Mucosa of descending colon (tissue), 3 donors: ENCODE measurements around the gene HIVEP1. TPM values are rescaled to one million over a fixed set of nuclear protein-coding genes. Genes with fewer than 3 reads are reported as not detected.

Source experiments
- ATAC-seq: fragments of 200-7000 bp; cut with Tn5 transposase; one replicate; pipeline ENCODE4 v1.9.1; 2020; ENCODE audit warnings: mild to moderate bottlenecking, moderate library complexity
- DNase-seq, 3 donors: peaks; one replicate each; pipeline ENCODE4 v3.0.0-alpha.2; 2020
- H3K36me3 ChIP-seq: fragments of 200-600 bp; one replicate; pipeline ENCODE4 v1.8.0; 2021; ENCODE audit warnings: low read depth, mild to moderate bottlenecking
- H3K4me1 ChIP-seq: fragments of 200-600 bp; one replicate; pipeline ENCODE4 v1.8.0; 2021; ENCODE audit warnings: low read depth, mild to moderate bottlenecking
- H3K4me3 ChIP-seq: fragments of 200-600 bp; one replicate; pipeline ENCODE4 v1.8.0; 2021; ENCODE audit warnings: mild to moderate bottlenecking
- H3K9me3 ChIP-seq: fragments of 200-600 bp; one replicate; pipeline ENCODE4 v1.8.0; 2021; ENCODE audit warnings: mild to moderate bottlenecking
- CTCF ChIP-seq: fragments of 200-600 bp; IDR thresholded peaks from one replicate; pipeline ENCODE4 v1.8.0; 2022; ENCODE audit warnings: antibody characterized with exemption, mild to moderate bottlenecking
- intact Hi-C, 2 donors: fragments of 100-400 bp; cut with DNase I in 1 of 2; cut with micrococcal nuclease in 1 of 2; formaldehyde crosslinking; loops; one replicate each; pipeline versions ENCODE4 v1.11.0 to v1.11.1; 2022; cut with DNase I, micrococcal nuclease
- total RNA-seq, 3 donors: library from RNA; stranded (reverse); fragmentation: NEBNext Ultra II Directional in 2 of 3; extraction: Animal tissue kit (Norgen Biotek cat#: 25700) in 2 of 3; gene quantifications; one replicate each; pipeline versions ENCODE4 v1.2.1 to v1.2.4, GENCODE V29; 2021 to 2023
- donor health status: DM: no; HTN: no; CAD: no; lungs with moderate emphysema.
- donor health status: DM: no; HTN: no; CAD: no.
- donor health status: DM: no; HTN: yes; CAD: no.

HIVEP1 gene
- total RNA-seq, 3 donors from 2014 or later = 27.6 to 37.3 (median 35.8) TPM

GRCh38 chr6:11992086-11992485 is 20.0 kb upstream of the HIVEP1 start:
- ATAC-seq = no peak
- H3K4me1 ChIP-seq = no peaks in the 10 kb centered on the region
- intact Hi-C loops = no loop called here
- no peaks in the 10 kb centered on the region for H3K36me3 ChIP-seq
- no peaks in the 10 kb centered on the region for H3K9me3 ChIP-seq
- no peak for TF ChIP-seq CTCF
- no peak overlapping the region for H3K4me3 ChIP-seq
- DNase-seq = no peak

GRCh38 chr6:11994875-11995461 is 17.1 kb upstream of the HIVEP1 start:
- TF ChIP-seq CTCF = no peak
- no peaks in the 10 kb centered on the region for H3K9me3 ChIP-seq
- H3K4me1 ChIP-seq = no peaks in the 10 kb centered on the region
- DNase-seq = no peak
- H3K36me3 ChIP-seq = no peaks in the 10 kb centered on the region
- ATAC-seq = no peak
- no peak overlapping the region for H3K4me3 ChIP-seq
- intact Hi-C loops = no loop called here

- ATAC-seq (peak; percentile 25), DNase-seq (no peak)
- intact Hi-C loops = no loop called here
Measured at GRCh38 chr6:11996751-11997150, 15.4 kb upstream of the HIVEP1 start.

GRCh38 chr6:11999246-11999645 is 12.9 kb upstream of the HIVEP1 start:
- H3K36me3 ChIP-seq = no peaks in the 10 kb centered on the region
- TF ChIP-seq CTCF = no peak
- intact Hi-C loops = no loop called here
- no peaks in the 10 kb centered on the region for H3K4me1 ChIP-seq
- H3K9me3 ChIP-seq = no peaks in the 10 kb centered on the region
- DNase-seq = no peak
- ATAC-seq = no peak
- H3K4me3 ChIP-seq = no peak overlapping the region

More at GRCh38 chr6:11996751-11997150, 15.4 kb upstream of the HIVEP1 start:
- Histone ChIP-seq H3K9me3 (no peaks in the 10 kb centered on the region), H3K36me3 (no peaks in the 10 kb centered on the region), H3K4me3 (no peak overlapping the region), H3K4me1 (no peaks in the 10 kb centered on the region)
- no peak for TF ChIP-seq CTCF

- ATAC-seq = no peak
- H3K4me1 ChIP-seq = no peaks in the 10 kb centered on the region
- H3K9me3 ChIP-seq = no peaks in the 10 kb centered on the region
- intact Hi-C loops = no loop called here
- DNase-seq = no peak
- no peak for TF ChIP-seq CTCF
- no peaks in the 10 kb centered on the region for H3K36me3 ChIP-seq
- no peak overlapping the region for H3K4me3 ChIP-seq
Measured at GRCh38 chr6:12000174-12000573, 11.9 kb upstream of the HIVEP1 start.
